ENCODE measurements around the gene GRB7.
"Not testable (repeated sequence)": the region's sequence is repeated elsewhere in the genome, so short reads cannot be mapped to it uniquely, and the experiment has no call there.

Gene GRB7

GRCh38 chr17:39709998-39710964, 27.5 kb upstream of the GRB7 start:
- H3K4me3 ChIP-seq (ENCODE audit: low read depth, low read length), result no peak overlapping the region
- peaks cover 3% of the 10 kb centered on the region; the same call in 1 of the 2 replicates for H3K36me3 ChIP-seq (ENCODE audit: insufficient read depth, low read length)
- H2AFZ ChIP-seq (ENCODE audit: low read length, unreplicated experiment), result no peak overlapping the region
- H3K27ac ChIP-seq (ENCODE audit: low read depth, low read length), result no peak overlapping the region
- H3K4me1 ChIP-seq (ENCODE audit: control insufficient read depth, insufficient read depth, low read length, unreplicated experiment), result no peaks in the 10 kb centered on the region
- no peaks in the 10 kb centered on the region for H3K27me3 ChIP-seq (ENCODE audit: insufficient read depth, low read length)
- peaks cover 6% of the 10 kb centered on the region for H3K79me2 ChIP-seq (ENCODE audit: control insufficient read depth, insufficient read depth, low read length, unreplicated experiment)

GRCh38 chr17:39711071-39711470, 26.7 kb upstream of the GRB7 start:
- H3K4me1 ChIP-seq (ENCODE audit: control insufficient read depth, insufficient read depth, low read length, unreplicated experiment); H3K4me3 ChIP-seq (ENCODE audit: low read depth, low read length); H2AFZ ChIP-seq (ENCODE audit: low read length, unreplicated experiment); H3K79me2 ChIP-seq (ENCODE audit: control insufficient read depth, insufficient read depth, low read length, unreplicated experiment); H3K27ac ChIP-seq (ENCODE audit: low read depth, low read length); H3K27me3 ChIP-seq (ENCODE audit: insufficient read depth, low read length); H3K36me3 ChIP-seq (ENCODE audit: insufficient read depth, low read length): not testable (repeated sequence)

- no peaks in the 10 kb centered on the region for H3K27me3 ChIP-seq (ENCODE audit: insufficient read depth, low read length)
- no peak overlapping the region for H3K27ac ChIP-seq (ENCODE audit: low read depth, low read length)
- peaks cover 3% of the 10 kb centered on the region; the same call in 1 of the 2 replicates for H3K36me3 ChIP-seq (ENCODE audit: insufficient read depth, low read length)
- no peak overlapping the region for H3K4me3 ChIP-seq (ENCODE audit: low read depth, low read length)
- no peaks in the 10 kb centered on the region for H3K4me1 ChIP-seq (ENCODE audit: control insufficient read depth, insufficient read depth, low read length, unreplicated experiment)
- H3K79me2 ChIP-seq (ENCODE audit: control insufficient read depth, insufficient read depth, low read length, unreplicated experiment), result no peaks in the 10 kb centered on the region
- H2AFZ ChIP-seq (ENCODE audit: low read length, unreplicated experiment), result no peak overlapping the region
Observed at GRCh38 chr17:39711851-39712250, 25.9 kb upstream of the GRB7 start.

- H3K4me1 ChIP-seq (ENCODE audit: control insufficient read depth, insufficient read depth, low read length, unreplicated experiment), result no peaks in the 10 kb centered on the region
- no peak overlapping the region for H3K4me3 ChIP-seq (ENCODE audit: low read depth, low read length)
- H3K79me2 ChIP-seq (ENCODE audit: control insufficient read depth, insufficient read depth, low read length, unreplicated experiment), result no peaks in the 10 kb centered on the region
- no peak overlapping the region for H3K27ac ChIP-seq (ENCODE audit: low read depth, low read length)
- no peaks in the 10 kb centered on the region for H3K27me3 ChIP-seq (ENCODE audit: insufficient read depth, low read length)
- H2AFZ ChIP-seq (ENCODE audit: low read length, unreplicated experiment), result no peak overlapping the region
- peaks cover 3% of the 10 kb centered on the region; the same call in 1 of the 2 replicates for H3K36me3 ChIP-seq (ENCODE audit: insufficient read depth, low read length)
Observed at GRCh38 chr17:39714234-39714633, 23.5 kb upstream of the GRB7 start.

GRCh38 chr17:39715375-39716072, 22.2 kb upstream of the GRB7 start:
- H2AFZ ChIP-seq (ENCODE audit: low read length, unreplicated experiment), result no peak overlapping the region
- H3K4me1 ChIP-seq (ENCODE audit: control insufficient read depth, insufficient read depth, low read length, unreplicated experiment), result no peaks in the 10 kb centered on the region
- H3K79me2 ChIP-seq (ENCODE audit: control insufficient read depth, insufficient read depth, low read length, unreplicated experiment), result no peaks in the 10 kb centered on the region
- no peaks in the 10 kb centered on the region for H3K27me3 ChIP-seq (ENCODE audit: insufficient read depth, low read length)
- H3K36me3 ChIP-seq (ENCODE audit: insufficient read depth, low read length), result peaks cover 3% of the 10 kb centered on the region; the same call in 1 of the 2 replicates
- H3K4me3 ChIP-seq (ENCODE audit: low read depth, low read length), result no peak overlapping the region
- no peak overlapping the region for H3K27ac ChIP-seq (ENCODE audit: low read depth, low read length)

GRCh38 chr17:39716073-39716818, 21.5 kb upstream of the GRB7 start:
- no peak overlapping the region for H3K27ac ChIP-seq (ENCODE audit: low read depth, low read length)
- H3K27me3 ChIP-seq (ENCODE audit: insufficient read depth, low read length), result no peaks in the 10 kb centered on the region
- no peaks in the 10 kb centered on the region for H3K79me2 ChIP-seq (ENCODE audit: control insufficient read depth, insufficient read depth, low read length, unreplicated experiment)
- H3K4me1 ChIP-seq (ENCODE audit: control insufficient read depth, insufficient read depth, low read length, unreplicated experiment), result no peaks in the 10 kb centered on the region
- no peak overlapping the region for H3K4me3 ChIP-seq (ENCODE audit: low read depth, low read length)
- peaks cover 3% of the 10 kb centered on the region; the same call in 1 of the 2 replicates for H3K36me3 ChIP-seq (ENCODE audit: insufficient read depth, low read length)
- no peak overlapping the region for H2AFZ ChIP-seq (ENCODE audit: low read length, unreplicated experiment)

GRCh38 chr17:39716879-39717536, 20.7 kb upstream of the GRB7 start:
- no peak overlapping the region for H2AFZ ChIP-seq (ENCODE audit: low read length, unreplicated experiment)
- H3K27me3 ChIP-seq (ENCODE audit: insufficient read depth, low read length), result no peaks in the 10 kb centered on the region
- H3K36me3 ChIP-seq (ENCODE audit: insufficient read depth, low read length), result peaks cover 3% of the 10 kb centered on the region; the same call in 1 of the 2 replicates
- no peak overlapping the region for H3K4me3 ChIP-seq (ENCODE audit: low read depth, low read length)
- no peaks in the 10 kb centered on the region for H3K4me1 ChIP-seq (ENCODE audit: control insufficient read depth, insufficient read depth, low read length, unreplicated experiment)
- no peaks in the 10 kb centered on the region for H3K79me2 ChIP-seq (ENCODE audit: control insufficient read depth, insufficient read depth, low read length, unreplicated experiment)
- no peak overlapping the region for H3K27ac ChIP-seq (ENCODE audit: low read depth, low read length)

GRCh38 chr17:39717660-39718059, 20.1 kb upstream of the GRB7 start:
- no peaks in the 10 kb centered on the region for H3K27me3 ChIP-seq (ENCODE audit: insufficient read depth, low read length)
- no peak overlapping the region for H2AFZ ChIP-seq (ENCODE audit: low read length, unreplicated experiment)
- H3K4me3 ChIP-seq (ENCODE audit: low read depth, low read length), result no peak overlapping the region
- no peak overlapping the region for H3K27ac ChIP-seq (ENCODE audit: low read depth, low read length)
- H3K36me3 ChIP-seq (ENCODE audit: insufficient read depth, low read length), result peaks cover 2% of the 10 kb centered on the region; the same call in 1 of the 2 replicates
- H3K79me2 ChIP-seq (ENCODE audit: control insufficient read depth, insufficient read depth, low read length, unreplicated experiment), result no peaks in the 10 kb centered on the region
- H3K4me1 ChIP-seq (ENCODE audit: control insufficient read depth, insufficient read depth, low read length, unreplicated experiment), result no peaks in the 10 kb centered on the region

- H3K36me3 ChIP-seq (ENCODE audit: insufficient read depth, low read length), result peaks cover 3% of the 10 kb centered on the region; the same call in 1 of the 2 replicates
- H3K4me1 ChIP-seq (ENCODE audit: control insufficient read depth, insufficient read depth, low read length, unreplicated experiment), result no peaks in the 10 kb centered on the region
- no peak overlapping the region for H3K4me3 ChIP-seq (ENCODE audit: low read depth, low read length)
- H2AFZ ChIP-seq (ENCODE audit: low read length, unreplicated experiment), result no peak overlapping the region
- H3K27ac ChIP-seq (ENCODE audit: low read depth, low read length), result no peak overlapping the region
- no peaks in the 10 kb centered on the region for H3K27me3 ChIP-seq (ENCODE audit: insufficient read depth, low read length)
- no peaks in the 10 kb centered on the region for H3K79me2 ChIP-seq (ENCODE audit: control insufficient read depth, insufficient read depth, low read length, unreplicated experiment)
Observed at GRCh38 chr17:39719563-39720355, 18.0 kb upstream of the GRB7 start.

All from ACC112 (cell line).